K562 (cell line): Measurements from ENCODE around the gene CYP11A1. TPM values are rescaled to one million over a fixed set of nuclear protein-coding genes. Genes with fewer than 3 reads are reported as not detected.

Source experiments
- ATAC-seq: fragments of 200-7000 bp; cut with Tn5 transposase; 3 replicates; pipeline ENCODE4 v1.9.1; 2020; ENCODE audit warnings: moderate library complexity
- BruUV-seq: library from RNA; stranded (reverse); fragments of 400-500 nt; replicated peaks from 2 replicates; lab custom pipeline; 2021; lab: Mats Ljungman, UMichigan
- CTCF ChIA-PET: fragments of 300-600 bp; formaldehyde crosslinking; extraction: SDS; loops from one replicate; lab custom pipeline; 2021; ENCODE audit warnings: low intra/inter-chr PET ratio; lab: Yijun Ruan, JAX
- POLR2A ChIA-PET: fragments of 300-600, 350-650 bp; sonication (Branson Sonifier 250); formaldehyde crosslinking; extraction: SDS; loops from one replicate; lab custom pipeline; 2021; ENCODE audit warnings: antibody characterized with exemption, inconsistent platforms; lab: Yijun Ruan, JAX
- DNase-seq, 4 experiments: peaks; one replicate each; pipeline versions ENCODE4 v3.0.0 to v3.0.0-alpha.2; 2011 to 2018; ENCODE audit warnings: low spot score in 3 of 4, mixed read lengths in 3 of 4; ENCODE audit errors: extremely low read depth in 1 of 4
- FAIRE-seq: peaks from 2 replicates; lab custom pipeline; 2011; peaks lifted over from hg19 to GRCh38; lab: Jason Lieb, UNC
- H2AFZ ChIP-seq: 2 replicates; pipeline ENCODE4 v1.6.0; 2011; ENCODE audit warnings: low read depth, low read length, control low read depth, inconsistent platforms
- H3K27ac ChIP-seq: fragments of 200-600 bp; 3 replicates; pipeline ENCODE4 v1.8.0; 2011; ENCODE audit warnings: low read depth, mild to moderate bottlenecking, control low read depth, inconsistent platforms, low read length, moderate library complexity, mixed read lengths; ENCODE audit errors: extremely low read depth
- H3K27me3 ChIP-seq, 2 experiments: fragments of 300-600 bp in 1 of 2; 2 replicates in 1 of 2; 3 replicates in 1 of 2; pipeline versions ENCODE4 v1.6.0 to v1.8.0; 2011; ENCODE audit warnings: inconsistent platforms in 2 of 2, low read length in 2 of 2, mild to moderate bottlenecking in 1 of 2, mixed read lengths in 1 of 2, moderate library complexity in 1 of 2; ENCODE audit not compliant: control insufficient read depth in 2 of 2, insufficient read depth in 2 of 2
- H3K36me3 ChIP-seq: fragments of 300-600 bp; 3 replicates; pipeline ENCODE4 v1.8.0; 2011; ENCODE audit warnings: mild to moderate bottlenecking, low read length, inconsistent platforms; ENCODE audit not compliant: control insufficient read depth, insufficient read depth
- H3K4me1 ChIP-seq, 2 experiments: fragments of 200-600 bp in 1 of 2; replicated peaks in 1 of 2; 2 replicates in 1 of 2; 3 replicates in 1 of 2; pipeline versions ENCODE4 v1.5.1 to v1.8.0; 2011; ENCODE audit warnings: inconsistent platforms in 2 of 2, low read length in 2 of 2, mild to moderate bottlenecking in 1 of 2, mixed read lengths in 1 of 2, moderate library complexity in 1 of 2; ENCODE audit not compliant: control insufficient read depth in 2 of 2, insufficient read depth in 2 of 2
- H3K4me2 ChIP-seq: 2 replicates; pipeline ENCODE4 v1.6.1; 2011; ENCODE audit warnings: low read length, control low read depth, inconsistent platforms, mixed read lengths; ENCODE audit not compliant: insufficient read depth
- H3K4me3 ChIP-seq: fragments of 200-600 bp; sonication (generic), shearing (Covaris generic); 2 replicates; pipeline ENCODE4 v1.5.1; 2016; ENCODE audit warnings: control low read depth, inconsistent platforms
- H3K79me2 ChIP-seq: fragments of 200-600 bp; 3 replicates; pipeline ENCODE4 v1.8.0; 2011; ENCODE audit warnings: low read length, inconsistent platforms; ENCODE audit not compliant: control insufficient read depth, insufficient read depth
- H3K9ac ChIP-seq, 2 experiments: 2 replicates each; pipeline versions ENCODE4 v1.6.0 to v1.6.1; 2011; ENCODE audit warnings: low read depth in 2 of 2, low read length in 2 of 2, control low read depth in 1 of 2, inconsistent platforms in 1 of 2, mild to moderate bottlenecking in 1 of 2, mixed read lengths in 1 of 2; ENCODE audit not compliant: insufficient read depth in 1 of 2
- H3K9me1 ChIP-seq: one replicate; pipeline ENCODE4 v1.6.0; 2011; ENCODE audit warnings: inconsistent platforms, mild to moderate bottlenecking, low read length, moderate library complexity; ENCODE audit not compliant: control insufficient read depth, insufficient read depth
- H3K9me3 ChIP-seq: replicated peaks from 2 replicates; pipeline ENCODE4 v1.5.1; 2011; ENCODE audit warnings: low read depth, low read length, inconsistent platforms; ENCODE audit not compliant: control insufficient read depth, insufficient read depth
- H4K20me1 ChIP-seq: replicated peaks from 2 replicates; pipeline ENCODE4 v1.6.1; 2011; ENCODE audit warnings: low read length, inconsistent platforms, mixed read lengths; ENCODE audit not compliant: control insufficient read depth, insufficient read depth
- ARNT ChIP-seq, 2 experiments: fragments of 450-650 bp; IDR thresholded peaks; 2 replicates each; pipeline ENCODE4 v1.6.1; 2016; ENCODE audit warnings: mild to moderate bottlenecking in 1 of 2
- CBFA2T2 ChIP-seq: fragments of 450-650 bp; conservative IDR thresholded peaks from 2 replicates; pipeline ENCODE4 v1.6.1; 2017; ENCODE audit warnings: mild to moderate bottlenecking
- FOXP1 ChIP-seq: sonication (generic); formaldehyde crosslinking; IDR thresholded peaks from 2 replicates; pipeline ENCODE4 v1.8.0; 2022; ENCODE audit warnings: mild to moderate bottlenecking, missing genetic modification reagents
- RCOR1 ChIP-seq, 2 experiments: IDR thresholded peaks; 2 replicates each; pipeline ENCODE4 v1.6.1; 2012; ENCODE audit warnings: low read depth in 2 of 2, low read length in 2 of 2, borderline replicate concordance in 1 of 2, improper control_type of control experiment in 1 of 2
- REST ChIP-seq, 2 experiments: fragments of 450-650 bp; formaldehyde crosslinking in 1 of 2; IDR thresholded peaks; 2 replicates each; pipeline versions ENCODE4 v1.4.0 to v1.6.1; 2014 to 2020; ENCODE audit warnings: mild to moderate bottlenecking in 2 of 2, borderline replicate concordance in 1 of 2, low read depth in 1 of 2
- SMARCA5 ChIP-seq: fragments of 450-650 bp; IDR thresholded peaks from 2 replicates; pipeline ENCODE4 v1.6.1; 2016
- TBL1XR1 ChIP-seq, 2 experiments: IDR thresholded peaks; 2 replicates each; pipeline ENCODE4 v1.6.1; 2012; ENCODE audit warnings: improper control_type of control experiment in 2 of 2, low read length in 2 of 2, mild to moderate bottlenecking in 1 of 2
- TFAP4 ChIP-seq: sonication (generic); formaldehyde crosslinking; IDR thresholded peaks from 2 replicates; pipeline ENCODE4 v1.8.0; 2022; ENCODE audit warnings: missing genetic modification reagents, mild to moderate bottlenecking, moderate library complexity, borderline replicate concordance
- USF2 ChIP-seq: sonication (generic); formaldehyde crosslinking; IDR thresholded peaks from 2 replicates; pipeline ENCODE4 v1.5.0; 2020; ENCODE audit warnings: missing genetic modification reagents
- ZC3H4 ChIP-seq: sonication (generic); formaldehyde crosslinking; IDR thresholded peaks from 2 replicates; pipeline ENCODE4 v1.9.0; 2021; ENCODE audit warnings: missing genetic modification reagents, borderline replicate concordance
- WGBS: fragments of 100-300 bp; shearing (Covaris generic); methylation state at CpG from one replicate; pipeline ENCODE4 v1.1.6; 2016; ENCODE audit warnings: low coverage, mixed read lengths; ENCODE audit not compliant: insufficient coverage; ENCODE audit errors: missing lambda C conversion rate; 5-methylcytosine and 5-hydroxymethylcytosine counted together
- in situ Hi-C: fragments of 300-500 bp; cut with MboI; formaldehyde crosslinking; loops from 4 replicates; pipeline ENCODE4 v1.15.0; 2018; ENCODE audit warnings: inconsistent platforms, mixed read lengths
- intact Hi-C: fragments of 100-400 bp; cut with micrococcal nuclease; formaldehyde crosslinking; loops from 2 replicates; pipeline ENCODE4 v1.14.2; 2022
- polyA plus RNA-seq, 8 experiments: library from polyadenylated mRNA; depleted of rRNA in 4 of 8; stranded (reverse) in 5 of 8; unstranded in 3 of 8; fragments of >200 nt; fragmentation: Nextera tagmentation in 2 of 8; fragmentation: Illumina TruSeq in 1 of 8; extraction: Ambion mirVana in 2 of 8; extraction: Trizol in 1 of 8; gene quantifications; 2 replicates each; pipeline versions ENCODE4 v1.2.1 to v1.2.3, GENCODE V29; 2011 to 2014; ENCODE audit warnings: inconsistent platforms in 1 of 8, missing spikeins in 1 of 8
- total RNA-seq, 7 experiments: library from RNA; depleted of rRNA in 6 of 7; stranded (reverse); fragments of >200 nt in 6 of 7; fragmentation: Illumina TruSeq in 2 of 7; extraction: Trizol in 2 of 7; gene quantifications; 2 replicates each; pipeline versions ENCODE4 v1.2.1 to v1.2.3, GENCODE V29; 2011 to 2021; ENCODE audit warnings: low replicate concordance in 1 of 7

The CYP11A1 gene
- total and polyA plus RNA-seq, 9 of the 15 experiments (the other 6 are each of a cell fraction or from before 2014, with no cell fraction given) = 0.06 to 0.24 (median 0.10) TPM; not detected in 4

DNA sequence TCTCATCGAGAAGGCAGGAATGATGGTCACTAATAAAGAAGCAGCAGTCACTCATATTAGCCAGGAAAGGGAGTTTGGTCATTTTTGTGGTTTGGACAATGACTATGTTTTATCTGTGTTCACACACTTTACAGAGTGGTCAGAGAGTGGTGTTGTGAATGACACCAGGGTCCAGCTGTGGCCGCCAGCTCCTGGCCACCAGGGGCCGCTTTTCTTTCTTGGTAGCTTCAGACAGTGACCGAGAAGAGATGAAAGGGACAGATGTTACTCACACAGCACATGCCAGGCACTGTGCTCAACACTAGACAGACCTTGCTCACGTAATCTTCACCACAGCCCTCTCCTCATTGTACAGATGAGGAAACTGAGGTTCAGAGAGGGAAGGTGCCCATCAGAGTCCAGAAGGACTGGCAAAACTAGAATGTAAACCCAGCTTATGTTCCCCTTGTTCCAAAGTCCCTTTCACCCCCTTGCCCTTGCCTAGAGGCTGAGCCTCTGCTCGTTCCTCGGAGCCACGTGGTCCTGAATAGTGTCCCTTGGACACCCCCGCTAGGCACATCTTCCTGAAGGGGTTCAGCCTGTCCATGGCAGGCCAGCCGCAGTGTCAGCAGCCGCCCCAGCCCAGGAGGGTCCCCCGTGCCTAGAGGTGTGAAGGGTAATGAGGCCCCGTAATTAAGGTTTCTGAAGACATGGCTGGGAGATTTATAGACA is 55.6 kb downstream of the CYP11A1 start:
- no peak overlapping the region for H3K4me3 ChIP-seq
- H3K36me3 ChIP-seq = no peaks in the 10 kb centered on the region
- DNase-seq (peak; percentile 79 to 85 (median 82)), FAIRE-seq (peak; percentile 98), ATAC-seq (peak; percentile 93)
- no peaks in the 10 kb centered on the region for H3K9me3 ChIP-seq
- peak overlapping the region; percentile 10; the same call in 1 of the 3 replicates for H3K27ac ChIP-seq
- H3K27me3 ChIP-seq = 0 out of 5 replicates have a peak, but pooled peaks cover 0 to 2% of the 10 kb centered on the region in 2 experiments
- no peaks in the 10 kb centered on the region for H3K9me1 ChIP-seq
- ChIA-PET CTCF (interaction anchor here (0.6 kb wide), 1 partner anchor 9 kb away, joined by 3 read pairs; no protein-coding TSS in a partner anchor), POLR2A (interaction anchor here (1.1 kb wide), 1 partner anchor 9 kb away, joined by 4 read pairs; no protein-coding TSS in a partner anchor)
- peak overlapping the region; percentile 90 for H2AFZ ChIP-seq
- WGBS = 19% methylated on average over 13 of the region's 13 CpGs
- BruUV-seq = no TSS peak
- peaks cover 34 to 38% of the 10 kb centered on the region in 2 experiments for H3K4me1 ChIP-seq
- intact Hi-C loops = loop anchor here (1.0 kb wide), 1 partner anchor 8 kb away; no protein-coding TSS in a partner anchor
- H3K4me2 ChIP-seq = peak overlapping the region; percentile 42
- peaks cover 6% of the 10 kb centered on the region; the same call in 1 of the 2 replicates for H4K20me1 ChIP-seq
- H3K9ac ChIP-seq = peak overlapping the region in 1 of 2 experiments; percentile 55; a peak in 1 of 4 replicates
- no peaks in the 10 kb centered on the region for H3K79me2 ChIP-seq
- in situ Hi-C loops = no loop called here
- TF ChIP-seq FOXP1 (no peak), ARNT (IDR thresholded peaks at IDR 0.05) (peak in 1 of 2 experiments; percentile 77; a peak in 2 of 4 replicates), RCOR1 (IDR thresholded peaks at IDR 0.05; ENCODE audit: borderline replicate concordance in 1 of 2, low read depth in 2 of 2, low read length in 2 of 2) (peak in 1 of 2 experiments; percentile 68; a peak in 2 of 4 replicates), SMARCA5 (peak; percentile 47; the same call in 1 of the 2 replicates), ZC3H4 (no peak), CBFA2T2 (peak; percentile 59), TFAP4 (CRISPR knock-in tag) (peak; percentile 97), USF2 (no peak), TBL1XR1 (IDR thresholded peaks at IDR 0.05; ENCODE audit: low read length in 2 of 2) (0 out of 4 replicates have a peak, but pooled peaks of 1 of the 2 experiments have one; percentile 32), REST (IDR thresholded peaks at IDR 0.05; ENCODE audit: borderline replicate concordance) (peak; percentile 59; the same call in 1 of the 2 replicates), REST (CRISPR knock-in tag; IDR thresholded peaks at IDR 0.05; ENCODE audit: low read depth) (no peak)
